Ishikawa (cell line): ENCODE results near the gene SUCLG2.

Source experiments
- CEBPB ChIP-seq: IDR thresholded peaks from 2 replicates; pipeline ENCODE4 v1.6.1; 2012
- EGR1 ChIP-seq: IDR thresholded peaks from 2 replicates; pipeline ENCODE4 v1.6.1; 2012
- EP300 ChIP-seq: IDR thresholded peaks from 2 replicates; pipeline ENCODE4 v1.6.1; 2012; ENCODE audit warnings: borderline replicate concordance
- FOXM1 ChIP-seq: IDR thresholded peaks from 2 replicates; pipeline ENCODE4 v1.6.1; 2012; ENCODE audit warnings: low read depth, borderline replicate concordance
- RAD21 ChIP-seq: IDR thresholded peaks from 2 replicates; pipeline ENCODE4 v1.6.1; 2012; ENCODE audit warnings: low read depth
- TAF1 ChIP-seq: IDR thresholded peaks from 2 replicates; pipeline ENCODE4 v1.6.1; 2012; ENCODE audit warnings: low read depth, mild to moderate bottlenecking
- TCF12 ChIP-seq: IDR thresholded peaks from 2 replicates; pipeline ENCODE4 v1.6.1; 2012; ENCODE audit warnings: low read depth
- TEAD4 ChIP-seq: IDR thresholded peaks from 2 replicates; pipeline ENCODE4 v1.6.1; 2012
- YY1 ChIP-seq: IDR thresholded peaks from 2 replicates; pipeline ENCODE4 v1.6.1; 2012; ENCODE audit warnings: low read depth
- ZBTB7A ChIP-seq: IDR thresholded peaks from 2 replicates; pipeline ENCODE4 v1.6.1; 2012; ENCODE audit warnings: low read depth
- TF ChIP-seq, protein P1 (sequence below): IDR thresholded peaks from 2 replicates; pipeline ENCODE4 v1.6.1; 2012; ENCODE audit warnings: low read depth, mild to moderate bottlenecking
- TF ChIP-seq, protein P2 (sequence below): IDR thresholded peaks from 2 replicates; pipeline ENCODE4 v1.6.1; 2012
- TF ChIP-seq, protein P3 (sequence below): IDR thresholded peaks from 2 replicates; pipeline ENCODE4 v1.6.1; 2012

DNA sequence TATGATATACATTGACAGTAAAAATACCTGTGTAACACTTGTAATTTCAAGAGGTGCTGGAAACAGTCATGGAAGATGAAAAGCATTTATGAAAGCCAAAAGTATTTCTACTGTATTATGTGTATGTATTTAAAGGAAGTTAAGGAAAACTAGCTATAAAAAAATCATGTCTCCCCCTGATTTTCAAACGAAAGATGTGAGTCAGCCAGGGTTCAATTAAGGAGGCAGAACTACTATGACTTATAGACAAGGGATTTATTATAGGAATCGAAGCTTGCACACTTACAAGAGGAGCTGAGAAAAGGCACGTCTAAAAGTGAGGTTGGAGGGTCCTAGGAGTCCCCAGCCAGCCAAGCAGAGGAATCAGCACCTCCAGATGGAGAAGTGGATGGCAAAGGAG lies 119.4 kb downstream of the SUCLG2 start:
- TF ChIP-seq FOXM1 = no peak
- TF ChIP-seq TAF1 = no peak
- TF ChIP-seq, protein P1, sequence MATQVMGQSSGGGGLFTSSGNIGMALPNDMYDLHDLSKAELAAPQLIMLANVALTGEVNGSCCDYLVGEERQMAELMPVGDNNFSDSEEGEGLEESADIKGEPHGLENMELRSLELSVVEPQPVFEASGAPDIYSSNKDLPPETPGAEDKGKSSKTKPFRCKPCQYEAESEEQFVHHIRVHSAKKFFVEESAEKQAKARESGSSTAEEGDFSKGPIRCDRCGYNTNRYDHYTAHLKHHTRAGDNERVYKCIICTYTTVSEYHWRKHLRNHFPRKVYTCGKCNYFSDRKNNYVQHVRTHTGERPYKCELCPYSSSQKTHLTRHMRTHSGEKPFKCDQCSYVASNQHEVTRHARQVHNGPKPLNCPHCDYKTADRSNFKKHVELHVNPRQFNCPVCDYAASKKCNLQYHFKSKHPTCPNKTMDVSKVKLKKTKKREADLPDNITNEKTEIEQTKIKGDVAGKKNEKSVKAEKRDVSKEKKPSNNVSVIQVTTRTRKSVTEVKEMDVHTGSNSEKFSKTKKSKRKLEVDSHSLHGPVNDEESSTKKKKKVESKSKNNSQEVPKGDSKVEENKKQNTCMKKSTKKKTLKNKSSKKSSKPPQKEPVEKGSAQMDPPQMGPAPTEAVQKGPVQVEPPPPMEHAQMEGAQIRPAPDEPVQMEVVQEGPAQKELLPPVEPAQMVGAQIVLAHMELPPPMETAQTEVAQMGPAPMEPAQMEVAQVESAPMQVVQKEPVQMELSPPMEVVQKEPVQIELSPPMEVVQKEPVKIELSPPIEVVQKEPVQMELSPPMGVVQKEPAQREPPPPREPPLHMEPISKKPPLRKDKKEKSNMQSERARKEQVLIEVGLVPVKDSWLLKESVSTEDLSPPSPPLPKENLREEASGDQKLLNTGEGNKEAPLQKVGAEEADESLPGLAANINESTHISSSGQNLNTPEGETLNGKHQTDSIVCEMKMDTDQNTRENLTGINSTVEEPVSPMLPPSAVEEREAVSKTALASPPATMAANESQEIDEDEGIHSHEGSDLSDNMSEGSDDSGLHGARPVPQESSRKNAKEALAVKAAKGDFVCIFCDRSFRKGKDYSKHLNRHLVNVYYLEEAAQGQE = no peak
- TF ChIP-seq YY1 = no peak
- no peak for TF ChIP-seq EP300
- TF ChIP-seq, protein P2, sequence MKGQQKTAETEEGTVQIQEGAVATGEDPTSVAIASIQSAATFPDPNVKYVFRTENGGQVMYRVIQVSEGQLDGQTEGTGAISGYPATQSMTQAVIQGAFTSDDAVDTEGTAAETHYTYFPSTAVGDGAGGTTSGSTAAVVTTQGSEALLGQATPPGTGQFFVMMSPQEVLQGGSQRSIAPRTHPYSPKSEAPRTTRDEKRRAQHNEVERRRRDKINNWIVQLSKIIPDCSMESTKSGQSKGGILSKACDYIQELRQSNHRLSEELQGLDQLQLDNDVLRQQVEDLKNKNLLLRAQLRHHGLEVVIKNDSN = no peak
- TF ChIP-seq ZBTB7A = no peak
- TF ChIP-seq CEBPB = no peak
- no peak for TF ChIP-seq RAD21
- no peak for TF ChIP-seq TCF12
- TF ChIP-seq, protein P3, sequence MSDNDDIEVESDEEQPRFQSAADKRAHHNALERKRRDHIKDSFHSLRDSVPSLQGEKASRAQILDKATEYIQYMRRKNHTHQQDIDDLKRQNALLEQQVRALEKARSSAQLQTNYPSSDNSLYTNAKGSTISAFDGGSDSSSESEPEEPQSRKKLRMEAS = no peak
- no peak for TF ChIP-seq EGR1
- TF ChIP-seq TEAD4 = no peak
